NCI-H2107 (cell line): Measurements from ENCODE around the gene XPO6.
"Not testable (repeated sequence)": the region's sequence is repeated elsewhere in the genome, so short reads cannot be mapped to it uniquely, and the experiment has no call there.

ENCODE experiments used
- DNase-seq: peaks from one replicate; lab custom pipeline; 2025; lab: John Stamatoyannopoulos, UW

XPO6 gene

GRCh38 chr16:28211758-28212531 is at the start of gene XPO6:
TSS of gene XPO6 (minus strand) at chr16:28211965. CDS start at chr16:28211368, 597 bp downstream.
- peak; percentile 97 for DNase-seq

GRCh38 chr16:28260193-28260592 is 48.4 kb upstream of the XPO6 start:
- no peak for DNase-seq

GRCh38 chr16:28259781-28260150 is 48.0 kb upstream of the XPO6 start:
- no peak for DNase-seq

GRCh38 chr16:28259091-28259780 is 47.5 kb upstream of the XPO6 start:
- DNase-seq, result no peak

- DNase-seq, result no peak
Measured at GRCh38 chr16:28258567-28258966, 46.8 kb upstream of the XPO6 start.

GRCh38 chr16:28257256-28257655 is 45.5 kb upstream of the XPO6 start:
- DNase-seq, result no peak

- no peak for DNase-seq
Measured at GRCh38 chr16:28255838-28256237, 44.1 kb upstream of the XPO6 start.

GRCh38 chr16:28254158-28254557 is 42.4 kb upstream of the XPO6 start:
- no peak for DNase-seq

GRCh38 chr16:28250999-28251398 is 39.2 kb upstream of the XPO6 start:
- no peak for DNase-seq

- DNase-seq, result not testable (repeated sequence)
Measured at GRCh38 chr16:28249483-28249882, 37.7 kb upstream of the XPO6 start.

GRCh38 chr16:28241924-28242323 is 30.2 kb upstream of the XPO6 start:
- no peak for DNase-seq

GRCh38 chr16:28237754-28238357 is 26.1 kb upstream of the XPO6 start:
- DNase-seq, result no peak

- DNase-seq, result no peak
Measured at GRCh38 chr16:28231763-28232162, 20.0 kb upstream of the XPO6 start.

- DNase-seq, result not testable (repeated sequence)
Measured at GRCh38 chr16:28223909-28224308, 12.1 kb upstream of the XPO6 start.

- not testable (repeated sequence) for DNase-seq
Measured at GRCh38 chr16:28219777-28220176, 8.0 kb upstream of the XPO6 start.

- no peak for DNase-seq
Measured at GRCh38 chr16:28219282-28219681, 7.5 kb upstream of the XPO6 start.

GRCh38 chr16:28218109-28218508 is 6.3 kb upstream of the XPO6 start:
- no peak for DNase-seq

- no peak for DNase-seq
Measured at GRCh38 chr16:28217326-28217725, 5.6 kb upstream of the XPO6 start.

GRCh38 chr16:28213396-28213795 is 1.6 kb upstream of the XPO6 start:
- DNase-seq, result no peak

- no peak for DNase-seq
Measured at GRCh38 chr16:28212532-28212873, 738 bp upstream of the XPO6 start.

GRCh38 chr16:28210979-28211588 is 681 bp downstream of the XPO6 start:
- no peak for DNase-seq

- no peak for DNase-seq
Measured at GRCh38 chr16:28210264-28210663, 1.5 kb downstream of the XPO6 start.

GRCh38 chr16:28208824-28209223 is 2.9 kb downstream of the XPO6 start:
- no peak for DNase-seq
